ENCODE data around the gene NCR3LG1. TPM values are rescaled to one million over a fixed set of nuclear protein-coding genes. Genes with fewer than 3 reads are reported as not detected.

NCR3LG1 gene
- total RNA-seq, 1 donor = 11.7 TPM

DNA sequence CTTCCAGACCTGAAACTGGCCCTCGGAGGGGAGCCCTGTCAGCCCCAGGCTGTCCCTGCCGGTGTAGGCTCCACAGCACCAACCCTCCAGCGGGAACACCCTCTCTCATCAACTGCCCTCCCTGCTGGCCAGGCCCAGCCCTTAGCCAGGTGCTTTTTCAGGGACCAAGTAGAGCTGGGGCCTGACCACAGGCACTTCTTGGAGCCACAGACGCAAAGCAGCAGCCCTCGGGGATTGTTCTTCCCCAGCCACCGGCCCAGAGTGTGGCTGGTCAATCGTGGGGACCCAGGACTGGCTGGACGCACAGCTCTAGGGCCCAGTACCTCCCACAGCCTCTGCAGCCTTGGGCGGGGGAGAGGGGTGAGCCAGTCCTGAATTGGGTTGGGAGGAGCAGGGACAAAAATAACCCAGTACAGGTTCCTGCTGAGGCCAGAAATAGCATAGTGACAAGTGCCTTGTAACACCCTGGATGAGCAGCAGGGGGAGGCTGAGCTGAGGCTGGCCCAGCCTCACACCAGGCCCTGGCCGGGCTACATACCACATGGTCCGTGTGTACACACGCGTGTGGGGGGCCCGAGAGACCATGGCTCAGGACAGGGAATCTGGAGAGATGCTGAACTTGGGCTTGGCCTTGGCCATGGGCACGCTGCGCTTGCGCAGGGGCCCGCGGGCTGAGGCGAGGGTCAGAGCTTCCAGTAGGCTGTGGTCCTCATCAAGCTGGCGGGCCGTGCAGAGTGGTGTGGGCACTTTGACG, 34.9 kb downstream of the NCR3LG1 start:
- TF ChIP-seq, protein P1, sequence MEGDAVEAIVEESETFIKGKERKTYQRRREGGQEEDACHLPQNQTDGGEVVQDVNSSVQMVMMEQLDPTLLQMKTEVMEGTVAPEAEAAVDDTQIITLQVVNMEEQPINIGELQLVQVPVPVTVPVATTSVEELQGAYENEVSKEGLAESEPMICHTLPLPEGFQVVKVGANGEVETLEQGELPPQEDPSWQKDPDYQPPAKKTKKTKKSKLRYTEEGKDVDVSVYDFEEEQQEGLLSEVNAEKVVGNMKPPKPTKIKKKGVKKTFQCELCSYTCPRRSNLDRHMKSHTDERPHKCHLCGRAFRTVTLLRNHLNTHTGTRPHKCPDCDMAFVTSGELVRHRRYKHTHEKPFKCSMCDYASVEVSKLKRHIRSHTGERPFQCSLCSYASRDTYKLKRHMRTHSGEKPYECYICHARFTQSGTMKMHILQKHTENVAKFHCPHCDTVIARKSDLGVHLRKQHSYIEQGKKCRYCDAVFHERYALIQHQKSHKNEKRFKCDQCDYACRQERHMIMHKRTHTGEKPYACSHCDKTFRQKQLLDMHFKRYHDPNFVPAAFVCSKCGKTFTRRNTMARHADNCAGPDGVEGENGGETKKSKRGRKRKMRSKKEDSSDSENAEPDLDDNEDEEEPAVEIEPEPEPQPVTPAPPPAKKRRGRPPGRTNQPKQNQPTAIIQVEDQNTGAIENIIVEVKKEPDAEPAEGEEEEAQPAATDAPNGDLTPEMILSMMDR (IDR thresholded peaks at IDR 0.05; ENCODE audit: insufficient read depth, low read length) = peak; percentile 76
- DNase-seq (ENCODE audit: low read depth) = peak; percentile 46
- H3K4me3 ChIP-seq (ENCODE audit: low read depth, low read length) = no peak overlapping the region

DNA sequence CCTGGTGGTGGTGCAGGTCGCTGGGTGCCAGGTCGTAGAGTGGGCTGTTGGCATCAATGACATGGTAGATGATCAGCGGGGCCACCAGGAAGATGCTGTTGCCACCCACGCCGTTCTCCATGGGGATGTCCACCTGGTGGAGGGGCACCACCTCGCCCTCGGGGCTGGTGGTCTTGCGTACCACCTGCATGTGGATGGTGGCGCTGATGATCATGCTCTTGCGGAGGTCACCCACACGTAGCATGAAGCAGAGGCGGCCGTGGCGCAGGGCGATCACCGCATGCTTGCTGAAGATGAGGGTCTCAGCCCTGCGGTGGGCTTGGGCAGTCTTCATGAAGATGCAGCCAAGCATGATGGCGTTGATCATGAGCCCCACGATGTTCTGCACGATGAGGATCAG, 35.7 kb downstream of the NCR3LG1 start:
- H3K4me3 ChIP-seq (ENCODE audit: low read depth, low read length) = no peak overlapping the region
- TF ChIP-seq, protein P1 (IDR thresholded peaks at IDR 0.05; ENCODE audit: insufficient read depth, low read length) = no peak
- DNase-seq (ENCODE audit: low read depth) = no peak

DNA sequence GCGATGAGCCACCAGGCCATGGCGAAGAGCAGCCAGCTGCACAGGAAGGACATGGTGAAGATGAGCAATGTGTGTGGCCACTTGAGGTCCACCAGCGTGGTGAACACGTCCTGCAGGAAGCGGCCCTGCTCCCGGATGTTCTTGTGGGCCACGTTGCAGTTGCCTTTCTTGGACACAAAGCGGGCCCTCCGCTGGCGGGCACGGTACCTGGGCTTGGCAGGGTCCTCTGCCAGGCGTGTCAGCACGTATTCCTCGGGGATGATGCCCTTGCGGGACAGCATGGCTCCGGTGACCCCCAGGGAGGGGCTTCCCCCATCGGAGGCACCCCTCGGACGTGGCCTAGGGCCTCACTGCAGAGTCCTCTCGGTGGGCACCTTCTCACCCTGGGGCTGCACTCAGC, 36.2 kb downstream of the NCR3LG1 start:
- TF ChIP-seq, protein P1 (IDR thresholded peaks at IDR 0.05; ENCODE audit: insufficient read depth, low read length) = no peak
- H3K4me3 ChIP-seq (ENCODE audit: low read depth, low read length) = no peak overlapping the region
- DNase-seq (ENCODE audit: low read depth) = no peak

DNA sequence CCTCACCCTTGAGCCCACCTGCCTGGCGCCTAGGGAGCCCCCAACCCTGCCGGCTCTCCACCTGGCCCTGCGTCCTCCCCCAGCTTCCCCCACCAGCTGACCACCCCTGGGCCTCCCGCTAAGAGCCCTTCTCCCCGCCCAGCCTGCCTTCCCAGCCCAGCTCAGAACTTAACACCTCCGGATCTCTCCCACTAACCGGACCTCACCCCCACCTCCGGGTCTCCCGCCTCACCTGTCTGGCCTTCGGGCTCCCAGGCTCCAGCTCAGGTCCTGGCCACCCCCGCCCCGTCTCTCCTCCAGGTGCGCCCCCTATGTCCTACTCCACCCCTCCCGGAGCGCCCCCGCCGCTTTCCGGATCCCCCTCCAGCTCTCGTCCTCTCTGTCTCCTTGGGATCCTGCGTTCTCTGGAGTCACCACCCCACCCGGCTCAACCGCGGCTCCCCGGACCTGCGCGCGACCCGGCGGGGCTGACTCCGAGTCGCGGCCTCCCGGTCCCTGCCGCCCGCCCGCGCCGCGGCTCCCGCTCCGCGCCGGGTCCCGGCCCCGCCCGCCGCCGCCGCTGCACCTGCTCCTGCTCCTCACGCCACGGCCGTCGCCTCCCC, 37.1 kb downstream of the NCR3LG1 start, which contains the start of gene KCNJ11:
KCNJ11 (minus strand) TSS at position 51 of the 602 bp plus-strand sequence. CDS start 568 bp downstream, outside the sequence.
- TF ChIP-seq, protein P1 (IDR thresholded peaks at IDR 0.05; ENCODE audit: insufficient read depth, low read length) = no peak
- DNase-seq (ENCODE audit: low read depth) = no peak
- peak within 1 kb of the TSS; percentile 41 for H3K4me3 ChIP-seq (ENCODE audit: low read depth, low read length)

- no peak for DNase-seq (ENCODE audit: low read depth)
- peak overlapping the region; percentile 41 for H3K4me3 ChIP-seq (ENCODE audit: low read depth, low read length)
- TF ChIP-seq, protein P1 (IDR thresholded peaks at IDR 0.05; ENCODE audit: insufficient read depth, low read length) = peak; percentile 50
These were observed 37.8 kb downstream of the NCR3LG1 start for GRCh38 chr11:17389211-17389956.

DNA sequence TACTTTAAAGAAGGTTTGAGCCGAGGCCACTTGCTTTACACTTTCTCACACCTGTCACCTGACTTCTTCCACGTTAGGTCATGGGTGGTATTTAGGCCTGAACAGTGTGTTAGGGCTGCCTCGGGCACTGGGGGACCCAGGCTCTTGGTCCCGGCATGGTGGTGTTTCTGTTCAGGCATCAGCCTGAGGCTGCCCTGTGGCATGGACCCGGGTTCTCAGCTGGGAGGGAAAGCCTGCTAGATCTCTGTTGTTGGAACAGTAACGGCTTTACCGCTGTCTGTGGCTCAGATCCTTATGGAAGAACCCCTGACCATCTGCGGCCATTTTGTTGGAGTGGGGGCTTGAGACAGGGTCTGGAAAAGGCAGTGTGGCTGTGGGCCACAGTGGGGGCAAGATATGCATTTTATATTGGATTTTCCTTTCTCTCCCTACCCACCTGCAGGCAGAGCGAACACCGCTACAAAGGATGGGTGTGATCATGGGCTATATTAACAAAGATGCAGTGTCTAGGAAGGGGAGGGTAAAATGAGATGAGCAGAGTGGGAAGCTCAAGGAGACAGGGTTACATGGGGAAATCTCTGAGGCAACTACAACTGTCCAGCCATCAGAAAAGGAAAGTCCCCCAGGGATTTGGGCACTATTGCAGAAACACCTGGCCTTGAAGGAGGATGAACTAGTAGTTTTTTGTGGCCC, 38.5 kb downstream of the NCR3LG1 start:
- TF ChIP-seq, protein P1 (IDR thresholded peaks at IDR 0.05; ENCODE audit: insufficient read depth, low read length) = no peak
- H3K4me3 ChIP-seq (ENCODE audit: low read depth, low read length) = no peak overlapping the region
- no peak for DNase-seq (ENCODE audit: low read depth)
